A549 (cell line): ENCODE results near the gene VIPAS39. TPM values are rescaled to one million over a fixed set of nuclear protein-coding genes. Genes with fewer than 3 reads are reported as not detected.

ENCODE experiments used
- ATAC-seq, 2 experiments: fragments of 200-7000 bp in 1 of 2; fragments of >200 bp in 1 of 2; cut with Nextera tagmentation in 1 of 2; cut with Tn5 transposase in 1 of 2; 3 replicates each; pipeline versions ENCODE4 v1.8.0 to v1.9.1; 2018 to 2020; ENCODE audit warnings: mild to moderate bottlenecking in 1 of 2, moderate library complexity in 1 of 2
- CTCF ChIA-PET: fragments of 300-600 bp; sonication (Branson Sonifier 250); formaldehyde crosslinking; extraction: SDS; loops from one replicate; lab custom pipeline; 2021; ENCODE audit warnings: antibody characterized with exemption, inconsistent platforms; lab: Yijun Ruan, JAX
- POLR2A ChIA-PET: fragments of 350-600 bp; formaldehyde crosslinking; extraction: SDS; loops from one replicate; lab custom pipeline; 2021; ENCODE audit warnings: antibody characterized with exemption, inconsistent platforms; lab: Yijun Ruan, JAX
- DNase-seq, 2 experiments: peaks; one replicate each; pipeline versions ENCODE4 v3.0.0 to v3.0.0-alpha.2; 2011 to 2016; ENCODE audit warnings: low read depth in 1 of 2, low spot score in 1 of 2
- FAIRE-seq: peaks from 2 replicates; lab custom pipeline; 2011; peaks lifted over from hg19 to GRCh38; lab: Jason Lieb, UNC
- H3K27ac ChIP-seq, 2 experiments: fragments of >200 bp; sonication (Bioruptor Twin); formaldehyde crosslinking; 3 replicates each; pipeline ENCODE4 v1.5.1; 2016 to 2017
- H3K4me1 ChIP-seq: fragments of >200 bp; sonication (Bioruptor Twin); formaldehyde crosslinking; 3 replicates; pipeline ENCODE4 v1.6.1; 2016
- H3K4me2 ChIP-seq: fragments of >200 bp; sonication (Bioruptor Twin); formaldehyde crosslinking; 3 replicates; pipeline ENCODE4 v1.6.1; 2016
- H3K4me3 ChIP-seq: fragments of >200 bp; sonication (Bioruptor Twin); formaldehyde crosslinking; 3 replicates; pipeline ENCODE4 v1.5.1; 2016
- H3K9me3 ChIP-seq: fragments of >200 bp; sonication (Bioruptor Twin); formaldehyde crosslinking; 3 replicates; pipeline ENCODE4 v1.6.1; 2016
- BCL3 ChIP-seq: fragments of >200 bp; sonication (Bioruptor Twin); formaldehyde crosslinking; IDR thresholded peaks from 3 replicates; pipeline ENCODE4 v1.6.1; 2016
- CBX2 ChIP-seq: fragments of 200-600 bp; sonication (generic); IDR thresholded peaks from 2 replicates; pipeline ENCODE4 v1.6.1; 2016; ENCODE audit warnings: low read depth, mild to moderate bottlenecking, borderline replicate concordance
- CEBPB ChIP-seq, 2 experiments: fragments of >200 bp in 1 of 2; sonication (Bioruptor Twin) in 1 of 2; formaldehyde crosslinking in 1 of 2; IDR thresholded peaks; 2 replicates each; pipeline ENCODE4 v1.6.1; 2012 to 2016
- FOSB ChIP-seq: fragments of 250-450 bp; sonication (Bioruptor Pico); IDR thresholded peaks from 2 replicates; pipeline ENCODE4 v1.5.0; 2020; ENCODE audit warnings: mild to moderate bottlenecking, moderate library complexity
- FOXS1 ChIP-seq: fragments of 250-450 bp; sonication (Bioruptor Pico); IDR thresholded peaks from 2 replicates; pipeline ENCODE4 v1.5.0; 2020; ENCODE audit warnings: mild to moderate bottlenecking, moderate library complexity
- GATA3 ChIP-seq: IDR thresholded peaks from 2 replicates; pipeline ENCODE4 v1.6.1; 2012; ENCODE audit warnings: borderline replicate concordance
- HEYL ChIP-seq: fragments of 250-450 bp; sonication (Bioruptor Pico); IDR thresholded peaks from 2 replicates; pipeline ENCODE4 v1.8.0; 2021; ENCODE audit warnings: mild to moderate bottlenecking, moderate library complexity
- HMGXB4 ChIP-seq: fragments of 250-450 bp; sonication (Bioruptor Pico); IDR thresholded peaks from 2 replicates; pipeline ENCODE4 v1.5.0; 2021; ENCODE audit warnings: mild to moderate bottlenecking, moderate library complexity, borderline replicate concordance
- HOXA7 ChIP-seq: fragments of 250-450 bp; sonication (Bioruptor Pico); IDR thresholded peaks from 2 replicates; pipeline ENCODE4 v1.5.0; 2020; ENCODE audit warnings: mild to moderate bottlenecking, moderate library complexity
- HOXB13 ChIP-seq: fragments of 250-450 bp; sonication (Bioruptor Pico); IDR thresholded peaks from 2 replicates; pipeline ENCODE4 v1.5.0; 2020; ENCODE audit warnings: low read depth, mild to moderate bottlenecking, moderate library complexity
- HOXB5 ChIP-seq: fragments of 250-450 bp; sonication (Bioruptor Pico); IDR thresholded peaks from 2 replicates; pipeline ENCODE4 v1.5.0; 2020; ENCODE audit warnings: mild to moderate bottlenecking, moderate library complexity
- JUN ChIP-seq, 2 experiments: fragments of >200 bp; sonication (Bioruptor Twin); formaldehyde crosslinking; IDR thresholded peaks; 2 replicates in 1 of 2; 3 replicates in 1 of 2; pipeline ENCODE4 v1.6.1; 2016 to 2017
- JUNB ChIP-seq: fragments of >200 bp; sonication (Bioruptor Twin); formaldehyde crosslinking; IDR thresholded peaks from 2 replicates; pipeline ENCODE4 v1.6.1; 2016
- KDM1A ChIP-seq: fragments of 200-600 bp; sonication (generic); IDR thresholded peaks from 2 replicates; pipeline ENCODE4 v1.6.1; 2016; ENCODE audit warnings: low read depth, mild to moderate bottlenecking
- KDM5A ChIP-seq: fragments of 200-600 bp; sonication (generic); IDR thresholded peaks from 2 replicates; pipeline ENCODE4 v1.6.1; 2016; ENCODE audit warnings: antibody characterized with exemption, mild to moderate bottlenecking
- MAFK ChIP-seq: fragments of 450-650 bp; IDR thresholded peaks from 2 replicates; pipeline ENCODE4 v1.6.1; 2014; ENCODE audit not compliant: partially characterized antibody
- MAZ ChIP-seq: fragments of 150-350 bp; IDR thresholded peaks from 2 replicates; pipeline ENCODE4 v1.6.1; 2014; ENCODE audit warnings: antibody characterized with exemption, low read depth, low read length, borderline replicate concordance
- MYC ChIP-seq: IDR thresholded peaks from 2 replicates; pipeline ENCODE4 v1.6.1; 2012; ENCODE audit warnings: mild to moderate bottlenecking, inconsistent platforms, low read length, improper control_type of control experiment, borderline replicate concordance
- NR3C1 ChIP-seq: fragments of >200 bp; sonication (Bioruptor Twin); formaldehyde crosslinking; IDR thresholded peaks from 3 replicates; pipeline ENCODE4 v1.6.1; 2017
- PHF8 ChIP-seq: fragments of 200-600 bp; sonication (generic); IDR thresholded peaks from 2 replicates; pipeline ENCODE4 v1.6.1; 2016; ENCODE audit warnings: low read depth, mild to moderate bottlenecking, antibody characterized with exemption, moderate library complexity, borderline replicate concordance
- POLR2A ChIP-seq: IDR thresholded peaks from 2 replicates; pipeline ENCODE4 v1.6.1; 2012; ENCODE audit warnings: mild to moderate bottlenecking, low read length
- RAD21 ChIP-seq, 2 experiments: fragments of >200 bp in 1 of 2; sonication (Bioruptor Twin) in 1 of 2; formaldehyde crosslinking in 1 of 2; IDR thresholded peaks in 1 of 2; conservative IDR thresholded peaks in 1 of 2; 2 replicates in 1 of 2; 3 replicates in 1 of 2; pipeline ENCODE4 v1.6.1; 2012 to 2018; ENCODE audit warnings: inconsistent platforms in 1 of 2
- RARB ChIP-seq: fragments of 250-450 bp; sonication (Bioruptor Pico); IDR thresholded peaks from 2 replicates; pipeline ENCODE4 v1.8.0; 2021; ENCODE audit warnings: mild to moderate bottlenecking, moderate library complexity
- REST ChIP-seq: fragments of 200-600 bp; sonication (generic); IDR thresholded peaks from 2 replicates; pipeline ENCODE4 v1.6.1; 2016; ENCODE audit warnings: antibody characterized with exemption, mild to moderate bottlenecking, moderate library complexity
- SREBF2 ChIP-seq: fragments of 450-650 bp; IDR thresholded peaks from 2 replicates; pipeline ENCODE4 v1.6.1; 2014; ENCODE audit warnings: mild to moderate bottlenecking, moderate library complexity
- TFCP2L1 ChIP-seq: fragments of 250-450 bp; sonication (Bioruptor Pico); IDR thresholded peaks from 2 replicates; pipeline ENCODE4 v1.5.0; 2021; ENCODE audit warnings: mild to moderate bottlenecking
- ZFP36 ChIP-seq: fragments of 450-650 bp; IDR thresholded peaks from 2 replicates; pipeline ENCODE4 v1.6.1; 2014; ENCODE audit warnings: borderline replicate concordance; ENCODE audit not compliant: partially characterized antibody
- WGBS: methylation state at CpG from one replicate; pipeline ENCODE4 v1.1.6; 2017; ENCODE audit errors: missing lambda C conversion rate; 5-methylcytosine and 5-hydroxymethylcytosine counted together
- polyA plus RNA-seq, 4 experiments: library from polyadenylated mRNA; depleted of rRNA in 3 of 4; stranded (reverse); fragments of >200 nt; fragmentation: RNase III in 1 of 4; extraction: RNeasy Plus Mini Kit Qiagen cat#74134 plus additional on column Dnase treatment in 1 of 4; gene quantifications; 2 replicates in 3 of 4; 3 replicates in 1 of 4; pipeline ENCODE4 v1.2.3, GENCODE V29; 2011 to 2017
- TF ChIP-seq, protein P1 (sequence below): fragments of 250-450 bp; sonication (Bioruptor Pico); IDR thresholded peaks from 2 replicates; pipeline ENCODE4 v1.5.0; 2020; ENCODE audit warnings: low read depth, mild to moderate bottlenecking, moderate library complexity
- TF ChIP-seq, protein P2 (sequence below): fragments of 150-350 bp; IDR thresholded peaks from 2 replicates; pipeline ENCODE4 v1.6.1; 2014; ENCODE audit warnings: low read depth, mild to moderate bottlenecking, low read length
- TF ChIP-seq, protein P3 (sequence below): IDR thresholded peaks from 2 replicates; pipeline ENCODE4 v1.6.1; 2012
- TF ChIP-seq, protein P4 (sequence below): IDR thresholded peaks from 2 replicates; pipeline ENCODE4 v1.6.1; 2012; ENCODE audit warnings: low read depth, borderline replicate concordance

VIPAS39 gene
- polyA plus RNA-seq, 2 of the 4 experiments (the other 2 are of a cell fraction), result 14.9 to 35.8 TPM

- WGBS, result under 1% methylated on average over 19 of the region's 69 CpGs
- peak within 1 kb of the TSS; percentile 91 to 92 for H3K27ac ChIP-seq
- no peaks in the 10 kb centered on the region for H3K9me3 ChIP-seq
- peak; percentile 36 for FAIRE-seq
- ChIA-PET POLR2A (interaction anchor here (0.5 to 1.9 kb wide), 6 partner anchors 12 to 312 kb away, joined by 3 to 24 read pairs (median 4); partner anchors contain the start of genes GSTZ1, POMT2 and VIPAS39), CTCF (interaction anchor here (0.5 to 1.7 kb wide), 10 partner anchors 21 to 301 kb away, joined by 3 to 8 read pairs (median 3); no protein-coding TSS in a partner anchor)
- H3K4me2 ChIP-seq, result peak within 1 kb of the TSS; percentile 87
- DNase-seq, result peak; percentile 84 to 89
- H3K4me3 ChIP-seq, result peak within 1 kb of the TSS; percentile 91
- peaks cover 13% of the 10 kb centered on the region; the same call in 2 of the 3 replicates for H3K4me1 ChIP-seq
- peak; percentile 98 to 99 for ATAC-seq
- TF ChIP-seq CBX2, result no peak
- TF ChIP-seq BCL3, result 0 out of 3 replicates have a peak, but pooled peaks have one; percentile 36
- no peak for TF ChIP-seq HOXA7 (CRISPR knock-in tag)
- TF ChIP-seq FOSB (CRISPR knock-in tag), result no peak
- no peak for TF ChIP-seq ZFP36
- peak in 1 of 2 experiments; percentile 42; a peak in 1 of 5 replicates for TF ChIP-seq JUN (IDR thresholded peaks at IDR 0.05)
- TF ChIP-seq, protein P1, sequence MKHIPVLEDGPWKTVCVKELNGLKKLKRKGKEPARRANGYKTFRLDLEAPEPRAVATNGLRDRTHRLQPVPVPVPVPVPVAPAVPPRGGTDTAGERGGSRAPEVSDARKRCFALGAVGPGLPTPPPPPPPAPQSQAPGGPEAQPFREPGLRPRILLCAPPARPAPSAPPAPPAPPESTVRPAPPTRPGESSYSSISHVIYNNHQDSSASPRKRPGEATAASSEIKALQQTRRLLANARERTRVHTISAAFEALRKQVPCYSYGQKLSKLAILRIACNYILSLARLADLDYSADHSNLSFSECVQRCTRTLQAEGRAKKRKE (CRISPR knock-in tag), result no peak
- TF ChIP-seq MAZ, result no peak
- TF ChIP-seq POLR2A, result peak; percentile 29
- no peak for TF ChIP-seq HEYL (CRISPR knock-in tag)
- no peak for TF ChIP-seq JUNB
- TF ChIP-seq CEBPB (IDR thresholded peaks at IDR 0.05), result no peak
- no peak for TF ChIP-seq RARB
- TF ChIP-seq, protein P2, sequence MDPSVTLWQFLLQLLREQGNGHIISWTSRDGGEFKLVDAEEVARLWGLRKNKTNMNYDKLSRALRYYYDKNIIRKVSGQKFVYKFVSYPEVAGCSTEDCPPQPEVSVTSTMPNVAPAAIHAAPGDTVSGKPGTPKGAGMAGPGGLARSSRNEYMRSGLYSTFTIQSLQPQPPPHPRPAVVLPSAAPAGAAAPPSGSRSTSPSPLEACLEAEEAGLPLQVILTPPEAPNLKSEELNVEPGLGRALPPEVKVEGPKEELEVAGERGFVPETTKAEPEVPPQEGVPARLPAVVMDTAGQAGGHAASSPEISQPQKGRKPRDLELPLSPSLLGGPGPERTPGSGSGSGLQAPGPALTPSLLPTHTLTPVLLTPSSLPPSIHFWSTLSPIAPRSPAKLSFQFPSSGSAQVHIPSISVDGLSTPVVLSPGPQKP, result no peak
- TF ChIP-seq HOXB13 (CRISPR knock-in tag), result no peak
- no peak for TF ChIP-seq KDM5A
- TF ChIP-seq RAD21 (conservative IDR thresholded peaks at IDR 0.05 in 1 of 2, IDR thresholded peaks at IDR 0.05 in 1 of 2), result no peak
- no peak for TF ChIP-seq MYC
- no peak for TF ChIP-seq FOXS1
- TF ChIP-seq, protein P3, sequence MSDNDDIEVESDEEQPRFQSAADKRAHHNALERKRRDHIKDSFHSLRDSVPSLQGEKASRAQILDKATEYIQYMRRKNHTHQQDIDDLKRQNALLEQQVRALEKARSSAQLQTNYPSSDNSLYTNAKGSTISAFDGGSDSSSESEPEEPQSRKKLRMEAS, result peak; percentile 18; the same call in 1 of the 2 replicates
- no peak for TF ChIP-seq NR3C1
- TF ChIP-seq MAFK, result no peak
- TF ChIP-seq HMGXB4 (CRISPR knock-in tag), result no peak
- TF ChIP-seq, protein P4, sequence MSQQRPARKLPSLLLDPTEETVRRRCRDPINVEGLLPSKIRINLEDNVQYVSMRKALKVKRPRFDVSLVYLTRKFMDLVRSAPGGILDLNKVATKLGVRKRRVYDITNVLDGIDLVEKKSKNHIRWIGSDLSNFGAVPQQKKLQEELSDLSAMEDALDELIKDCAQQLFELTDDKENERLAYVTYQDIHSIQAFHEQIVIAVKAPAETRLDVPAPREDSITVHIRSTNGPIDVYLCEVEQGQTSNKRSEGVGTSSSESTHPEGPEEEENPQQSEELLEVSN, result no peak
- TF ChIP-seq KDM1A, result no peak
- TF ChIP-seq HOXB5 (CRISPR knock-in tag), result no peak
- no peak for TF ChIP-seq GATA3
- no peak for TF ChIP-seq SREBF2
- no peak for TF ChIP-seq TFCP2L1 (CRISPR knock-in tag)
- no peak for TF ChIP-seq REST
- peak; percentile 61 for TF ChIP-seq PHF8
These were observed 80.5 kb downstream of the VIPAS39 start, which contains the start of the genes SAMD15 and TMED8 for GRCh38 chr14:77376771-77377501. Gene SAMD15 (plus strand): TSS chr14:77377379. CDS start chr14:77377419, 40 bp downstream. Gene TMED8 (minus strand): TSS chr14:77377094. CDS start chr14:77377053, 41 bp downstream.
